Liver (tissue), 3 donors: ENCODE measurements around the gene NR6A1.

Experiments used
- ATF3 ChIP-seq: IDR thresholded peaks from 2 replicates; pipeline ENCODE4 v1.6.1; 2016; ENCODE audit warnings: antibody characterized with exemption
- CTCF ChIP-seq: fragments of 150-350 bp; IDR thresholded peaks from 2 replicates; pipeline ENCODE4 v1.5.1; 2017; ENCODE audit warnings: improper control_type of control experiment, low read depth, low read length; ENCODE audit not compliant: missing input control
- EGR1 ChIP-seq, 2 donors: IDR thresholded peaks; 2 replicates each; pipeline ENCODE4 v1.6.1; 2016 to 2018; ENCODE audit warnings: antibody characterized with exemption in 2 of 2, low read depth in 2 of 2
- GABPA ChIP-seq, 2 donors: IDR thresholded peaks in 1 of 2; conservative IDR thresholded peaks in 1 of 2; 2 replicates each; pipeline ENCODE4 v1.6.1; 2016; ENCODE audit warnings: antibody characterized with exemption in 2 of 2, mild to moderate bottlenecking in 1 of 2, moderate library complexity in 1 of 2
- JUND ChIP-seq, 2 donors: IDR thresholded peaks; 2 replicates each; pipeline ENCODE4 v1.6.1; 2016; ENCODE audit warnings: antibody characterized with exemption in 2 of 2
- MAX ChIP-seq: IDR thresholded peaks from 2 replicates; pipeline ENCODE4 v1.6.1; 2016; ENCODE audit warnings: antibody characterized with exemption
- RAD21 ChIP-seq, 2 donors: IDR thresholded peaks; 2 replicates each; pipeline ENCODE4 v1.6.1; 2016; ENCODE audit warnings: antibody characterized with exemption in 2 of 2, mild to moderate bottlenecking in 2 of 2
- REST ChIP-seq: IDR thresholded peaks from 2 replicates; pipeline ENCODE4 v1.6.1; 2016; ENCODE audit warnings: antibody characterized with exemption, mild to moderate bottlenecking
- RXRA ChIP-seq, 2 donors: IDR thresholded peaks; 2 replicates each; pipeline ENCODE4 v1.6.1; 2017 to 2018; ENCODE audit warnings: antibody characterized with exemption in 2 of 2, mild to moderate bottlenecking in 1 of 2
- SP1 ChIP-seq: IDR thresholded peaks from 2 replicates; pipeline ENCODE4 v1.6.1; 2018; ENCODE audit warnings: antibody characterized with exemption, mild to moderate bottlenecking
- TAF1 ChIP-seq: conservative IDR thresholded peaks from 2 replicates; pipeline ENCODE4 v1.6.1; 2016; ENCODE audit warnings: antibody characterized with exemption, mild to moderate bottlenecking
- donor health status: healthy.
- donor health status: healthy.

- TF ChIP-seq CTCF = peak; percentile 83
- no peak for TF ChIP-seq GABPA (IDR thresholded peaks at IDR 0.05 in 1 of 2, conservative IDR thresholded peaks at IDR 0.05 in 1 of 2)
- TF ChIP-seq JUND (IDR thresholded peaks at IDR 0.05) = no peak
- no peak for TF ChIP-seq RXRA (IDR thresholded peaks at IDR 0.05)
- TF ChIP-seq TAF1 = no peak
- TF ChIP-seq REST = no peak
- no peak for TF ChIP-seq EGR1 (IDR thresholded peaks at IDR 0.05; ENCODE audit: low read depth in 2 of 2)
- TF ChIP-seq MAX = no peak
- TF ChIP-seq SP1 = no peak
- TF ChIP-seq RAD21 (IDR thresholded peaks at IDR 0.05) = peak; percentile 78 to 88
- no peak for TF ChIP-seq ATF3
Observed at GRCh38 chr9:124774129-124774978, 3.2 kb upstream of the NR6A1 start.
